Endothelial cell (in vitro differentiated cells): ENCODE results near the gene ZP1. TPM values are rescaled to one million over a fixed set of nuclear protein-coding genes. Genes with fewer than 3 reads are reported as not detected.

ENCODE experiments used
- DNase-seq: peaks from one replicate; pipeline ENCODE4 v3.0.0; 2021; ENCODE audit warnings: low spot score
- H3K27ac Mint-ChIP-seq: one replicate; pipeline ENCODE4 v1.8.0; 2021; ENCODE audit warnings: mixed read lengths, inconsistent platforms; ENCODE audit not compliant: unreplicated experiment
- H3K27me3 Mint-ChIP-seq: one replicate; pipeline ENCODE4 v1.8.0; 2021; ENCODE audit warnings: mild to moderate bottlenecking, moderate library complexity, mixed read lengths, inconsistent platforms; ENCODE audit not compliant: unreplicated experiment
- H3K36me3 Mint-ChIP-seq: one replicate; pipeline ENCODE4 v1.8.0; 2021; ENCODE audit warnings: mild to moderate bottlenecking, low read depth, mixed read lengths, inconsistent platforms; ENCODE audit not compliant: unreplicated experiment
- H3K4me1 Mint-ChIP-seq: one replicate; pipeline ENCODE4 v1.8.0; 2021; ENCODE audit warnings: mild to moderate bottlenecking, mixed read lengths, inconsistent platforms; ENCODE audit not compliant: unreplicated experiment
- H3K4me3 Mint-ChIP-seq: one replicate; pipeline ENCODE4 v1.8.0; 2021; ENCODE audit warnings: mild to moderate bottlenecking, mixed read lengths, inconsistent platforms; ENCODE audit not compliant: unreplicated experiment
- H3K9me3 Mint-ChIP-seq: one replicate; pipeline ENCODE4 v1.8.0; 2021; ENCODE audit warnings: mixed read lengths, inconsistent platforms; ENCODE audit not compliant: unreplicated experiment
- total RNA-seq: library from RNA; stranded (reverse); fragmentation: NEBNext Ultra II Directional; extraction: Animal tissue kit (Norgen Biotek cat#: 25700); gene quantifications from one replicate; pipeline ENCODE4 v1.2.1, GENCODE V29; 2021; ENCODE audit not compliant: unreplicated experiment
- TF ChIP-seq, protein P1 (sequence below): fragments of 200-600 bp; sonication (generic); IDR thresholded peaks from one replicate; pipeline ENCODE4 v1.5.0; 2021; ENCODE audit warnings: antibody characterized with exemption; ENCODE audit not compliant: unreplicated experiment

Gene ZP1
- total RNA-seq, 1 donor from 2014 or later = not detected

DNA sequence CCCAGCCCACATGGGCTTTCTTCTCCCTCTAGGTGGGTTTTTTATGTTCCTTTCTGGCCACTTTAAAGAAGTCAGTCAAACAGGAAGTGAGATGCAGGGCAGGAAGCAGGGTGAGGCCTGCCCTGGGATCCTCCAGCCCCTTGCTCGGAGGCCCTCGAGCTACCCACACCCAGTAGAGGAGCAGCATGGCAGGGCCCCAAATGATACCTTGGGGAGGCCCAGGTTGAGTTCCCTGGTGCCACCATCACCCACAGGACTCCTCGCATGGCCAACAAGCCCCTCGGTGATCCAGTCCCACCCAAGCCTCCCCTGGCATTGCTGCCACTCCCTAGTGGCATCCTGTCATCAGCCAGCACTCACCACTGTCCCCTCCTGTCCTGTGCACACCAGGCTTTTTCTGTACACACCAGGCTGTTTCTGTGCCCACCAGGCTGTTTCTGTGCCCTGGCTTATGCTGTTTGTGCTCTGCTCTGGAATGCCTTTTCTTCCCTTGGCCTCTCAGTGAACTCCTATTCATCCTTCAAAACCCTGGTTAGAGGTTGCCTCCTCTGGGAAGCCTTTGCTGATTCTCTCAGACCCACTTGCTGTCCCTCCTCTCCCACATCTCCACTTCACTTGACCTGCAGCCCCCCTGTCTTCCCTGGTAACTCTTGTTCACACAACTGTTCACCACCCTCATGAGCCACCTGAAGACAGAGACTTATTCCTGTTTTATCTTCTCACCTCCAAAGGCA is 8.4 kb upstream of the ZP1 start:
- H3K36me3 Mint-ChIP-seq = no peaks in the 10 kb centered on the region
- no peaks in the 10 kb centered on the region for H3K9me3 Mint-ChIP-seq
- DNase-seq = no peak
- no peak overlapping the region for H3K27ac Mint-ChIP-seq
- peak overlapping the region; percentile 33 for H3K4me3 Mint-ChIP-seq
- H3K4me1 Mint-ChIP-seq = peaks cover 14% of the 10 kb centered on the region
- H3K27me3 Mint-ChIP-seq = peaks cover 3% of the 10 kb centered on the region
- TF ChIP-seq, protein P1, sequence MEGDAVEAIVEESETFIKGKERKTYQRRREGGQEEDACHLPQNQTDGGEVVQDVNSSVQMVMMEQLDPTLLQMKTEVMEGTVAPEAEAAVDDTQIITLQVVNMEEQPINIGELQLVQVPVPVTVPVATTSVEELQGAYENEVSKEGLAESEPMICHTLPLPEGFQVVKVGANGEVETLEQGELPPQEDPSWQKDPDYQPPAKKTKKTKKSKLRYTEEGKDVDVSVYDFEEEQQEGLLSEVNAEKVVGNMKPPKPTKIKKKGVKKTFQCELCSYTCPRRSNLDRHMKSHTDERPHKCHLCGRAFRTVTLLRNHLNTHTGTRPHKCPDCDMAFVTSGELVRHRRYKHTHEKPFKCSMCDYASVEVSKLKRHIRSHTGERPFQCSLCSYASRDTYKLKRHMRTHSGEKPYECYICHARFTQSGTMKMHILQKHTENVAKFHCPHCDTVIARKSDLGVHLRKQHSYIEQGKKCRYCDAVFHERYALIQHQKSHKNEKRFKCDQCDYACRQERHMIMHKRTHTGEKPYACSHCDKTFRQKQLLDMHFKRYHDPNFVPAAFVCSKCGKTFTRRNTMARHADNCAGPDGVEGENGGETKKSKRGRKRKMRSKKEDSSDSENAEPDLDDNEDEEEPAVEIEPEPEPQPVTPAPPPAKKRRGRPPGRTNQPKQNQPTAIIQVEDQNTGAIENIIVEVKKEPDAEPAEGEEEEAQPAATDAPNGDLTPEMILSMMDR = no peak

DNA sequence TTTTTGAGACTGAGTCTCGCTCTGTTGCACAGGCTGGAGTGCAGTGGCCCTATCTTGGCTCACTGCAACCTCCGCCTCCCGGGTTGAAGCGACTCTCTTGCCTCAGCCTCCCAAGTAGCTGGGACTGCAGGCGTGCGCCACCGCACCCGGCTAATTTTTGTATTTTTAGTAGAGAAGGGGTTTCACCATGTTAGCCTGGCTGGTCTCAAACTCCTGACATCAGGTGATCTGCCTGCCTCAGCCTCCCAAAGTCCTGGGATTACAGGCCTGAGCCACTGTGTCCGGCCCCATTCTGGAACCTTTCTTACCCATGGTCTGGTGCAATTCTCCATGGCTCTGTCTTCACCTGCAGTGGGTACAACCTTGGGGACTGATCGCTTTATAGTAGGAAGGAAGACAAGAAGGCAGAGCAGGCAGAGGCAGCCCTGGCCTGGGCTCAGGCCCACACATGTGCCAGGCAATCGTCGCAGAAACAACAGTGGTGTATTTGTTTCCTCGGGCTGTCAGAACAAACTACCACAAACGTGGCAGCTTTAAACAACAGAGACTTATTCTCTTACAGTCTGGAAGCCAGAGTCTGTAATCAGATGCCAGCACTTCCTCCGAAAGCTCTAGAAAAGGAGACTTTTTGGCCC is 7.6 kb upstream of the ZP1 start:
- Mint-ChIP-seq H3K27me3 (peaks cover 5% of the 10 kb centered on the region), H3K4me1 (peaks cover 16% of the 10 kb centered on the region), H3K9me3 (no peaks in the 10 kb centered on the region), H3K36me3 (no peaks in the 10 kb centered on the region), H3K4me3 (no peak overlapping the region), H3K27ac (no peak overlapping the region)
- TF ChIP-seq, protein P1 = no peak
- no peak for DNase-seq

DNA sequence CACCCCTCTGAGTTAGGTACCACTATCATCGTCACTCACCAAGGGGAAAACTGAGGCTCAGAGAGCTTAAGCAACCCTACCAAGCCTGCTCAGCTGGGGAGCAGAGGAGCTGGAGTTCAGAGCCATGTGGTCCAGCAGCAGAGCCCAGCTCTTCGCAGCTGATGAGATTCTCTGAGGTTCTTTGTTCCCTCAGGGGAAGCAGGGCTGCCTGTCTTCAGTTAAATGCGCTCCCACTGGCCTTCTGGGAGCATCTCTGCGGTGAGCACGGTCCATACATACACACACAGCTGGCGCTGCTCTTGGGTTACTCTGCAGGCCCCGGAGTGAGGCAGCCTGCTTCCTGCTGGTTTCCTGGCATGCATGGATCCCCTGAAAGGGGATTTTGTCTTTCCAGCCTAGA is 6.4 kb upstream of the ZP1 start:
- Mint-ChIP-seq H3K9me3 (no peaks in the 10 kb centered on the region), H3K4me1 (peaks cover 16% of the 10 kb centered on the region), H3K4me3 (no peak overlapping the region), H3K27me3 (peaks cover 5% of the 10 kb centered on the region), H3K36me3 (no peaks in the 10 kb centered on the region), H3K27ac (no peak overlapping the region)
- DNase-seq = no peak
- TF ChIP-seq, protein P1 = no peak

DNA sequence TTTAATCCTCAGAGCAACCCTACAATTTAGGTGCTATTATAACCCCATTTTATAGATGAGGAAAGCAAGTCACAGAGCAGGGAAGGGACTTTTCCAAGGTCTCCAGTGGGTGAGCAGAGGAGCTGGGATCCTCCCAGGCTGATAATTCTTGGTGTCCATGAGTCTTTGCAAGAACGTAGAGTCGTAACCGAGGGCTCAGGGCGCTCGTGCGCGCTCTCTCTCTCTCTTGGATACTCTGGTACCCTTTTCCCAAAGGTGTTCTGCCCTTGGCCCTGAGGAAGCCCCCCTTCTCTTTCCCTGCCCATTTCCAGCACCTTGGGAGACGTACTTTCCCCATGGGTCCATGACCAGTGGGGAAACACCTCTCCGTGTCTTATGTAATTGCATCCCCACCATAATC is 5.2 kb upstream of the ZP1 start:
- H3K4me1 Mint-ChIP-seq = peaks cover 17% of the 10 kb centered on the region
- H3K27me3 Mint-ChIP-seq = peaks cover 7% of the 10 kb centered on the region
- TF ChIP-seq, protein P1 = no peak
- H3K27ac Mint-ChIP-seq = no peak overlapping the region
- no peak overlapping the region for H3K4me3 Mint-ChIP-seq
- DNase-seq = no peak
- H3K36me3 Mint-ChIP-seq = no peaks in the 10 kb centered on the region
- H3K9me3 Mint-ChIP-seq = no peaks in the 10 kb centered on the region
